GM18951 (cell line): ENCODE data around the gene OR2AT4.

Experiments
- POLR2A ChIP-seq: IDR thresholded peaks from 4 replicates; pipeline ENCODE4 v1.6.1; 2011; ENCODE audit warnings: mild to moderate bottlenecking; ENCODE audit not compliant: insufficient read length, insufficient read depth; ENCODE audit errors: extremely low read depth
- in situ Hi-C: fragments of 300-500 bp; cut with MboI; formaldehyde crosslinking; loops from one replicate; pipeline ENCODE4 v1.12.0; 2022; ENCODE audit warnings: low sequenced_read_pairs, mixed read lengths, inconsistent platforms; ENCODE audit not compliant: unreplicated experiment

The OR2AT4 gene

GRCh38 chr11:75096456-75097172 lies at the start of gene OR2AT4:
Gene OR2AT4, minus strand, starts transcription at chr11:75096876.
- TF ChIP-seq POLR2A: no peak
- in situ Hi-C loops: no loop called here

GRCh38 chr11:75145972-75146519 lies 49.4 kb upstream of the OR2AT4 start:
- in situ Hi-C loops: loop anchor here (10.0 kb wide), 1 partner anchor 89 kb away; no protein-coding TSS in a partner anchor
- no peak for TF ChIP-seq POLR2A

GRCh38 chr11:75145196-75145971 lies 48.7 kb upstream of the OR2AT4 start:
- in situ Hi-C loops: loop anchor here (10.0 kb wide), 1 partner anchor 89 kb away; no protein-coding TSS in a partner anchor
- no peak for TF ChIP-seq POLR2A

GRCh38 chr11:75144716-75145014 lies 48.0 kb upstream of the OR2AT4 start:
- in situ Hi-C loops: loop anchor here (10.0 kb wide), 1 partner anchor 90 kb away; no protein-coding TSS in a partner anchor
- TF ChIP-seq POLR2A: no peak

GRCh38 chr11:75143420-75143731 lies 46.7 kb upstream of the OR2AT4 start:
- TF ChIP-seq POLR2A: peak; percentile 3
- in situ Hi-C loops: loop anchor here (10.0 kb wide), 1 partner anchor 91 kb away; no protein-coding TSS in a partner anchor

DNA sequence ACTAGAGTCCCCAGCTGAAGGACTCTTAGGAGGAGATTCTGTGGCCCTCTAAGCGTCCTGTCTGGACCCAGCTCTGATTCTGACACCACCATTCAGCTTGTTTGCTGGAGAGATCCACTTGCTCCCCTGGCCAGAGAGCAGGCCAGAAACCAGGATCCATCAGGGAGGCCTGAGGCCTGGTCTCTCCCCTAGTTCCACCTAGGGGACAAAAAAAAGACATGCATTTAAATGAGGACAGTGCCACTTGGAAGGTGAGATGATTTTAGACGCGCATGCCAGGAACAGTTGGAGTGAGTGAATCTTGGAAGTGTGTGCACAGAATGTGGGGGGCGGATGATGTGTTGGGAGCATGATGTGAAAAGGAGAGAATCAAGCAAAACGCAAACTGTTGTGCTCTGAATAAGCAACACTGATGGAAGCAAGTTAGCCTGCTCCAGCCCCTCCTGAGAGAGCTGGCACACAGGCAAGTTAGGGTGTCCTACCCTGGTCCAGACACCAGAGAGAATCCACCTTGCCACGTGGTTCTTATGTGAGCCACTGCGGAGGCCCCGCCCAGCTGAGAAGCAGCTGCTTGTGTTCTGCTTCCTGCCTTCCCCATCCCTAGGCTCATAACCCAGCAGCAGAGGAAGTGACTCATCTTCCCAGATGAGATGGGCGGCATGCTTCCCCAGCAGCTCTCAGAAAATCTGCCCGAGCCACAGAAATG lies 46.2 kb upstream of the OR2AT4 start:
- in situ Hi-C loops: loop anchor here (10.0 kb wide), 1 partner anchor 92 kb away; no protein-coding TSS in a partner anchor
- peak; percentile 36 for TF ChIP-seq POLR2A

DNA sequence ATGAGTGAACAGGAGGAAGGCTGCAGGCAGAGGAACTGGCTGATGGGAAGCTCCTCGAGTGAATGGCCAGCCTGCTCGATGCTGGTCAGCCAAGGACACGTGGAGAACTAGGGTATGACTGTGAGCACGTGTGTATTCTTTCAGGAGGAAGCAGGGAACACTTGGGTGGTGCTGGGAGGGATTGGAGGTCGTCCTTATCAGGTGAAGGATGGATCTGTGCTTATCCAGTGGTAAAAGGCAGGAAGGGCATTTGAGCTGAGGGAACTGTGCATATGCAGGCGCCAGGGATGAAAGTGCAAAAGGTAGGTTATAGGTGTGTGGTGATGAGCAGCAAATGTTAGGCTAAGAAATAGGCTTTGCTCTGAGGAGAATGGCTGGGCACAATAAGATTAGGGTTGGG lies 44.5 kb upstream of the OR2AT4 start:
- in situ Hi-C loops: loop anchor here (10.0 kb wide), 1 partner anchor 94 kb away; no protein-coding TSS in a partner anchor
- TF ChIP-seq POLR2A: no peak

DNA sequence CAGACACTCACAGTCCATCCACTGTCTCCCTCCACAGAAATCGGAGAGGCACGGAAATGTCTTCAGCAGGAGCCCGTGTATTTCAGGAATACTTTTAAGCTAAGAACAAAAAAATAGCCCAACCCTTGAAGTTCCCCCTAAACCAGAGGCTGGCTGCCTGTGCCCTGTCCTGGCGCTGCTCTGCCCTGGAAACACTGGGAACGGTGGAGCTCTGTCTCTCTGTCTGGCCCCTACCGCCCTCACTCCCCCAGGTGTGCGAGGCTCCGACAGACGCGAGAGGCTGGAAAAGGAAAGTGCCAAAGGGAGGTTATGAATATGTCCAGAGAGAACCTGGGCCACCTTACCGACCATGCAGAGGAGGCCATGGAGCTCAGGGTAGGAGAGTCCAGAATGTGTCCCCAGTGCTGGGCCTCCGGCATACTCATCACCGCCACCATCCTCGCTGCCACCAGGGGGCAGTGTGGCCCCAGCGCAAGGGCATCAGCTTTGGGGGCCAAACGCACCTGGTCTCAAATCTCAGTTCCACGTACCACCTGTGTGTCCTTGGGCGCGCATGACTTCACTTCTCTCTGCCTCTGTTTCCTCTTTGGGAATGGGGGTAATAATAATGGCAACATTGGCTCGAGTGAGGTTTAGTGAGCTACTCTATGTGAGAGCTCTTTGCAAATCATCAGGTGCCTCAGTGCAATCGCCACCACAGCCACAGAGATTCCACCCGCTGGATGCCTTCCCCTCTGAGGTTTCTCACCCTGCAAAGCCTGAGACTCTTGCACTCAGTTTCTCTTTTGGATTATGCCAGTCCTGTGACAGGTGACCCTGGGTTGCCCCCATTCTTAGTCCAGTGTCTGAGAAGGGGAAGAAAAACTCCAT lies 43.8 kb upstream of the OR2AT4 start:
- no peak for TF ChIP-seq POLR2A
- in situ Hi-C loops: loop anchor here (10.0 kb wide), 1 partner anchor 94 kb away; no protein-coding TSS in a partner anchor

DNA sequence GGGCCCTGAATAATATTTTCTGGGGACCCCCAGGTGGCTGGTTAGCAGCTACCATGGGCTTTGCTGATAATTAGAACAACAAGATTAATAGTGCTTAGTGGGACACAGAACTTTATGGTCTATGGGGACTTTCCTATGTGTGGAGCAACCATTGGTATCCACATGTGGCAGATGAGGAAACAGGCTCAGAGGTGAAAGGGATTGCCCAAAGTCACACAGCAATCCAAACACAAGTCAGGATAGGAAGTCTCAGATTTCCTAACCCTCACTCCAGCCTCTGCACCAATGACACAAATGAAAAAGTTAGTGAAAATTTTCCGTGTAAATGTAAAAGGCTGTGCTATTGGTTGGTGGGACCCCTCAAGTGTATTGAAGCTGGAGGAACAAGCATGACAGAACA lies 39.0 kb upstream of the OR2AT4 start:
- in situ Hi-C loops: no loop called here
- TF ChIP-seq POLR2A: no peak

GRCh38 chr11:75135021-75135650 lies 38.5 kb upstream of the OR2AT4 start:
- in situ Hi-C loops: no loop called here
- no peak for TF ChIP-seq POLR2A

- in situ Hi-C loops: no loop called here
- TF ChIP-seq POLR2A: no peak
Observed at GRCh38 chr11:75133976-75134375, 37.3 kb upstream of the OR2AT4 start.

- in situ Hi-C loops: no loop called here
Observed at GRCh38 chr11:75132080-75132479, 35.4 kb upstream of the OR2AT4 start.

More at GRCh38 chr11:75132080-75132479, 35.4 kb upstream of the OR2AT4 start:
- TF ChIP-seq POLR2A: no peak
